ENCODE results near the gene GAS2L3.

- TF ChIP-seq CTCF (IDR thresholded peaks at IDR 0.05) (no peak), POLR2A (IDR thresholded peaks at IDR 0.05) (no peak)
Observed at GRCh38 chr12:100656141-100656540, 82.7 kb downstream of the GAS2L3 start.

Data from adrenal gland (tissue), 5 donors.